DOHH2 (cell line): ENCODE measurements around the gene EBP.

Source experiments
- H3F3A ChIP-seq: fragments of 200-600 bp; sonication (generic), shearing (Covaris generic); 2 replicates; pipeline ENCODE4 v1.6.0; 2016; ENCODE audit warnings: antibody characterized with exemption, mild to moderate bottlenecking; ENCODE audit not compliant: control insufficient read depth, insufficient read depth
- H3K27ac ChIP-seq: fragments of 200-600 bp; sonication (generic); 2 replicates; pipeline ENCODE4 v1.5.1; 2014; ENCODE audit warnings: low read depth, mild to moderate bottlenecking, low read length, moderate library complexity
- H3K27me3 ChIP-seq: fragments of 200-600 bp; sonication (generic); 2 replicates; pipeline ENCODE4 v1.6.1; 2014; ENCODE audit warnings: mild to moderate bottlenecking, low read length, mixed read lengths; ENCODE audit not compliant: control insufficient read depth
- H3K36me3 ChIP-seq: fragments of 200-600 bp; sonication (generic); 2 replicates; pipeline ENCODE4 v1.6.1; 2014; ENCODE audit warnings: mild to moderate bottlenecking, low read length, moderate library complexity, mixed read lengths; ENCODE audit not compliant: control insufficient read depth
- H3K4me1 ChIP-seq: fragments of 200-600 bp; sonication (generic); 2 replicates; pipeline ENCODE4 v1.6.1; 2014; ENCODE audit warnings: mild to moderate bottlenecking, low read length, mixed read lengths; ENCODE audit not compliant: control insufficient read depth
- H3K4me2 ChIP-seq: fragments of 200-600 bp; sonication (generic); 2 replicates; pipeline ENCODE4 v1.6.0; 2014; ENCODE audit warnings: mild to moderate bottlenecking, low read length, moderate library complexity
- H3K4me3 ChIP-seq: fragments of 200-600 bp; sonication (generic); 2 replicates; pipeline ENCODE4 v1.5.1; 2014; ENCODE audit warnings: mild to moderate bottlenecking, low read length, mixed read lengths
- H3K79me2 ChIP-seq: fragments of 200-600 bp; sonication (generic); 2 replicates; pipeline ENCODE4 v1.6.1; 2014; ENCODE audit warnings: mild to moderate bottlenecking, low read length, mixed read lengths; ENCODE audit not compliant: control insufficient read depth
- H3K9me2 ChIP-seq: fragments of 200-600 bp; sonication (generic); replicated peaks from 2 replicates; pipeline ENCODE4 v1.6.1; 2014; ENCODE audit warnings: mild to moderate bottlenecking, low read length, mixed read lengths; ENCODE audit not compliant: control insufficient read depth
- H3K9me3 ChIP-seq: fragments of 200-600 bp; sonication (generic); 2 replicates; pipeline ENCODE4 v1.6.1; 2014; ENCODE audit warnings: antibody characterized with exemption, low read length, mixed read lengths; ENCODE audit not compliant: control insufficient read depth, insufficient read depth
- H4K20me1 ChIP-seq: fragments of 200-600 bp; sonication (generic); 2 replicates; pipeline ENCODE4 v1.6.0; 2014; ENCODE audit warnings: low read depth, mild to moderate bottlenecking, antibody characterized with exemption, low read length, moderate library complexity; ENCODE audit not compliant: control insufficient read depth, insufficient read depth
- CTCF ChIP-seq: fragments of 200-600 bp; sonication (generic); IDR thresholded peaks from one replicate; pipeline ENCODE4 v1.5.1; 2014; ENCODE audit warnings: antibody characterized with exemption, mild to moderate bottlenecking, low read depth, low read length; ENCODE audit not compliant: poor library complexity, severe bottlenecking
- EZH2phosphoT487 ChIP-seq: fragments of 200-600 bp; sonication (generic); IDR thresholded peaks from 2 replicates; pipeline ENCODE4 v1.6.1; 2017; ENCODE audit warnings: borderline replicate concordance, mild to moderate bottlenecking, antibody characterized with exemption, low read length, moderate library complexity, mixed read lengths

Gene EBP

GRCh38 chrX:48520455-48520854 is 1.2 kb upstream of the EBP start:
- Histone ChIP-seq H3K27ac (peak overlapping the region; percentile 74), H4K20me1 (no peaks in the 10 kb centered on the region), H3K4me2 (peak overlapping the region; percentile 62), H3K9me3 (no peaks in the 10 kb centered on the region), H3K36me3 (peaks cover 20% of the 10 kb centered on the region), H3K4me3 (peak overlapping the region; percentile 92), H3K9me2 (no peaks in the 10 kb centered on the region), H3K4me1 (peaks cover 42% of the 10 kb centered on the region), H3K27me3 (no peaks in the 10 kb centered on the region), H3F3A (no peaks in the 10 kb centered on the region; the same call in 1 of the 2 replicates), H3K79me2 (peaks cover 32% of the 10 kb centered on the region)
- TF ChIP-seq EZH2phosphoT487 (no peak), CTCF (no peak)

DNA sequence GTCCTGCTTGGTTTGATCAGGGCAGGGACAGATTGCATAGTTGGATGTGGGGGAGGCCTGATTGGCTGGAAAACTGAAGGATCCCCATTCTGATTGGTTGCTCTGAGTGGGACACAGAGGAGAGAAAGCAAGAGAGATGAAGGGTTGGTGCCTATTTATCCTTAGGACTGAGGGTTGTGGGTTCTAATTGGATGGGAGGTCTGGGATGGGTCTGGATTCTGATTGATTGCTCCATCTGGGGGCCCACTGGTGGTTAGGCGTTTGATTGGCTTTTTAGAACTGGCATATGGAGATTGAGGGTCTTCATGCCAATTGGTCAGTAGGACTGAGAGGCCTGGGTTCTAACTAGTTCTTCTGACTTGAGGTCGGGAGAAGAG is 644 bp upstream of the EBP start:
- Histone ChIP-seq H3K36me3 (peaks cover 24% of the 10 kb centered on the region), H3K4me3 (peak overlapping the region; percentile 92), H3K9me3 (no peaks in the 10 kb centered on the region), H3K4me1 (peaks cover 42% of the 10 kb centered on the region), H3K9me2 (no peaks in the 10 kb centered on the region), H3K79me2 (peaks cover 33% of the 10 kb centered on the region), H3F3A (no peaks in the 10 kb centered on the region; the same call in 1 of the 2 replicates), H4K20me1 (no peaks in the 10 kb centered on the region), H3K4me2 (peak overlapping the region; percentile 62), H3K27me3 (no peaks in the 10 kb centered on the region), H3K27ac (peak overlapping the region; percentile 74)
- TF ChIP-seq EZH2phosphoT487 (no peak), CTCF (no peak)

DNA sequence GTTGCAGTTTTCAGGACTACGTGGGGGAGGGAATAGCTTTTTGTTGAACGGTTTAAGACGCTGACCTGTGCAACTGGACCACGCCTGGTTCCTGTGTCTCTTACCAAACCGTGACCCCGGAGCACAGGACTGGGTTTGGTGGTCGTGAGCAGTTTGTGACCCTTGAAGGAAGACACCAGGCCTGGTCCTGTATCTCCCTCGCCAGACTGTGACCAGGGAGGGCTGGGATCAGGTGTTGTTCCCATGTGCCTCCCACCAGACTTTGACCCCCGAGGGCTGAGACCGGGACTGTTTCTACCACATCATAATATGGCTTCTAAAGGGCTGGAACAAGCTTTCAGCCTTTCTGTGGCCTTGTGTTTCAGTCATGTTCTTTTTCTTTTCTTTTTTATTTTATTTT is 683 bp downstream of the EBP start:
- TF ChIP-seq CTCF: no peak
- TF ChIP-seq EZH2phosphoT487: no peak
- no peaks in the 10 kb centered on the region for H4K20me1 ChIP-seq
- H3K27ac ChIP-seq: peak overlapping the region; percentile 74

More for the DNA sequence above, 683 bp downstream of the EBP start:
- Histone ChIP-seq H3K79me2 (peaks cover 33% of the 10 kb centered on the region), H3K9me2 (no peaks in the 10 kb centered on the region), H3K4me2 (peak overlapping the region; percentile 79), H3K4me3 (peak overlapping the region; percentile 92), H3K36me3 (peaks cover 37% of the 10 kb centered on the region), H3F3A (no peaks in the 10 kb centered on the region; the same call in 1 of the 2 replicates), H3K9me3 (no peaks in the 10 kb centered on the region), H3K27me3 (no peaks in the 10 kb centered on the region), H3K4me1 (peaks cover 42% of the 10 kb centered on the region)
